GM12891 (cell line): ENCODE data around the gene NGB.

Source experiments
- DNase-seq: peaks from one replicate; pipeline ENCODE4 v3.0.0; 2011; ENCODE audit warnings: low spot score; ENCODE audit not compliant: insufficient read length
- FAIRE-seq: peaks from 2 replicates; lab custom pipeline; 2011; peaks lifted over from hg19 to GRCh38; lab: Jason Lieb, UNC
- PAX5 ChIP-seq: IDR thresholded peaks from 2 replicates; pipeline ENCODE4 v1.6.1; 2011; ENCODE audit warnings: low read length, moderate library complexity, mild to moderate bottlenecking; ENCODE audit not compliant: insufficient read depth, severe bottlenecking
- POLR2A ChIP-seq: IDR thresholded peaks from 2 replicates; pipeline ENCODE4 v1.6.1; 2011; ENCODE audit warnings: low read depth, low read length, control low read depth
- POLR2AphosphoS5 ChIP-seq: IDR thresholded peaks from 2 replicates; pipeline ENCODE4 v1.6.1; 2011; ENCODE audit warnings: low read depth, low read length, control low read depth
- POU2F2 ChIP-seq: IDR thresholded peaks from 2 replicates; pipeline ENCODE4 v1.6.1; 2011; ENCODE audit warnings: low read depth, mild to moderate bottlenecking, control low read depth, low read length, moderate library complexity
- SPI1 ChIP-seq: IDR thresholded peaks from 2 replicates; pipeline ENCODE4 v1.6.1; 2011; ENCODE audit warnings: low read depth, low read length, control low read depth
- TAF1 ChIP-seq: IDR thresholded peaks from 2 replicates; pipeline ENCODE4 v1.6.1; 2011; ENCODE audit warnings: low read depth, low read length, control low read depth

NGB gene

DNA sequence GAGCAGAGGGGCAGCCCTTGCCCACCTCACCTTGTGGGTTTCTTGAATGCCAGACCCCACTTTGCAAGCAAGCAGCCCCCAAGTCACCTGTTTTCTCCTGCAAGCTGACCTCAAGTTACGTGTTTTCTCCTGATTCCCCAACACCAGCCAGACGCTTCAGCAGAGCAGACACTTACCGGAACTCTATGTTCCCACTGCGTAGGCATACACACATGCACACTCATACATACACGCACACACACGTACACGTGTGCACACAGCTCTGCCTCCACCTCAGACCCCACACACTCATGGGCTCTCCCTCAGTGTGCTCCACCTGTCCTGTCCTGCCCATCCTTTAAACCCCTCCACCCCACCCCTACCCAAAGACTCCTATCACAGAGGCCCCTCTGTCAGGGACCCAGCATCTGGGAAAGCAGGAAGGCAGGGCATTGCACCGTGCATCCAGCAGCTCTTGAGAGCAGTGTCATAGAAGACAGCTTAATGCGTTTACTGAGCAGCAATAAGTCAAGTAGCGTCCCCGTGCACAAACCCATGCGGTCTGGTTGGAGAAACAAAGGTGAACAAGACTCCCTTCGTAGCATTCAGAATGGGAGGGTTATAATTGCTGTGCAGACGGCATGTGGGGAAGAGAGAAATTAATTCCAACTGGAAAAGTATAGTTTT, 45.0 kb downstream of the NGB start:
- no peak for TF ChIP-seq PAX5
- no peak for FAIRE-seq
- no peak for DNase-seq

DNA sequence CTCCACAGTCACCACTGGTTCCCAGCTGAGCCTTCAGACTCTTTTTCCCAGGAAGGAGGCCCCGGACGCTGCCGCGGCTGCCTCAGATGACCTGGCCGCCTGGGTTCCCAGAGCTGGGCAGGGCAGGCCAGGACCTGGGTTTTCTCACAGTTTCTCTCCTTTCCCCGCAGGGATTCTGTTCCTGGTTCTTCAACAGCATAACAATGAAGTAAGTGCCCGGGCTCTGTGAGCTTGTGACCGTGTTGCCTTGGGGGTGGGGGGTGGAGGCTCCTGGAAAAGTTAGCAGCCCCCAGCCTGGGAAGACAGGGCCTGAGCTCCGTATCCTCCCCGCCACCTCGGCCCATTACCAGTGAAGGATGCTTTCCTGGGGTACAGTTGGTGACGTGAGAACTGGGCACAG, 45.8 kb downstream of the NGB start:
- no peak for DNase-seq
- no peak for TF ChIP-seq POLR2A
- TF ChIP-seq SPI1 = no peak
- TF ChIP-seq PAX5 = no peak
- no peak for TF ChIP-seq POU2F2
- TF ChIP-seq POLR2AphosphoS5 = no peak
- TF ChIP-seq TAF1 = no peak
- no peak for FAIRE-seq

DNA sequence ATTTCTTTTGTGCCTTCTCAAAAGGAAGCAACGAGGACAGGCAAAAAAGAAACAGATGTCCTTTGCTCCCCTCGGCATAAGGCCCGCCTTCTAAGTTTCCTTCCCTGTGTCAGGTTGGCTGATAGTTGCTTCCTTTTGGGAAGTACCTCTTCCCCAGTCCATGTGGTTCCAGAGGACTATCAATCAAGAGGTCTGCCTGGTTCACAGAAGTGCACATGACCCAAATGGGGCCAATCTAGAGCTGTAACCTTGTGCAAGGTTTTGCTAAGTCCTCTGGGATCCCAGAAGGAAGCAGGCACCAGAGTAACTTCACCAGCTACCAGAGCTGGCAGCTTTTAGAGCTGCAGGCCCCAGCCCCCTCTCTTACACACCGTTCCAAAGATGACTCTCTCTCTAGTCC, 46.8 kb downstream of the NGB start:
- TF ChIP-seq SPI1 = no peak
- no peak for TF ChIP-seq POU2F2
- no peak for TF ChIP-seq TAF1
- DNase-seq = no peak
- FAIRE-seq = no peak

DNA sequence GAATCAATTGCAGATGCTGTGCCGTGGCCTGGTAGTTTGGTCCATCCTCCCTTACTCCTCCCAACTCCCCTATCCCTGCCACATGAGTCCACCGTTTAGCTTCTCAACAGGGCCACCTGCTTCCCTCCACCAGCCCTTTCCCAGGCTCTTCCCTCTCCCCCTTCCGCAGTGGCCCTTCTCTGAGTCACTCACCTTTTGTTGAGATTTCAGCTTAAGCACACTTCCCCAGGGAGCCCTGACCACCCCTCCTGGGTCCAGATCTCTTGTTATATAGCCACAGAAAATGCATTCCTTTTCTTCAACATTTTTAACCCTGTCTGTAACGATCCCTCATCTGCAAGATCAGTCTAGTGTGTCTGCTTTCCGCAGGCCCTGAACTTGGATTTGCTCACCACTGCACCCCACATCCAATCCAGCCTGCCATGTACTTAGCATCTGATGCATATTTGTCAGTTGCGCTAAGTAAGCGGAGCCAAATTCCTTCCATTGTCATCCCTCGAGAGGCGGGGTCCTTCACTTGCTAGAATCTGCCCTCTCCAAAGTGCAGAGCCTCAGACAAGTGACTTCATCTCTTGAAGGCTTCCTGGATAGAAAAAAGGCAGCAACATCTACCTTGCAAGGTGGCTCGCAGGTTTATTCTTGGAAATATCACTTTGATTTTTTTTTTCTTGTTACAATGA, 48.3 kb downstream of the NGB start:
- DNase-seq (no peak), FAIRE-seq (no peak)
- no peak for TF ChIP-seq SPI1
- TF ChIP-seq POU2F2 = no peak
- TF ChIP-seq POLR2AphosphoS5 = no peak
- TF ChIP-seq TAF1 = no peak
- TF ChIP-seq PAX5 = no peak
- TF ChIP-seq POLR2A = no peak

DNA sequence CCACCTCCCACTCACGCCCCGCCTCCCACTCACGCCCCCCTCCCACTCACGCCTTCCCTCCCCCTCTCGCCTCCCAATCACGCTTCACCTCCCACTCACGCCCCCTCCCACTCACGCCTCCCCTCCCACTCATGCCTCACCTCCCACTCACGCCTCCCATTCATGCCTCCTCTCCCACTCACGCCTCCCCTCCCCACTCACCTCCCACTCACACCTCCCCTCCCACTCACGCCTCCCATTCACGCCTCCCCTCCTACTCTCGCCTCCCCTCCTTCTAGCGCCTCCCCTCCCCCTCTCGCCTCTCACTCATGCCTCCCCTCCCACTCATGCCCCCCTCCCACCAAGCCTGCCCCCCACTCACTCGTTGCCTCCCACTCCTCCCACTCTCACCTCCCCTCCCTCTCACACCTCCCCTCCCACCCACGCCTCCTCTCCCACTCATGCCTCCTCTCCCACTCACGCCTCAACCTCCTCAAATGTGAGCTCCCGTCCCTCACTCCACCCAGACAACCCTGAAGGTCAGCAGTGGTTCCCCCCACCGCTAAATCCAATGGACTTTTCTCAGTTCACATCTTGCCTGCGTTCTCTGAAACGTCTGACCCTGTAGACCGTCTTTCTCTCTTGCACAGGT, 49.6 kb downstream of the NGB start:
- no peak for FAIRE-seq
- no peak for DNase-seq
- TF ChIP-seq POLR2A (no peak), POU2F2 (no peak), SPI1 (no peak), TAF1 (no peak)

DNA sequence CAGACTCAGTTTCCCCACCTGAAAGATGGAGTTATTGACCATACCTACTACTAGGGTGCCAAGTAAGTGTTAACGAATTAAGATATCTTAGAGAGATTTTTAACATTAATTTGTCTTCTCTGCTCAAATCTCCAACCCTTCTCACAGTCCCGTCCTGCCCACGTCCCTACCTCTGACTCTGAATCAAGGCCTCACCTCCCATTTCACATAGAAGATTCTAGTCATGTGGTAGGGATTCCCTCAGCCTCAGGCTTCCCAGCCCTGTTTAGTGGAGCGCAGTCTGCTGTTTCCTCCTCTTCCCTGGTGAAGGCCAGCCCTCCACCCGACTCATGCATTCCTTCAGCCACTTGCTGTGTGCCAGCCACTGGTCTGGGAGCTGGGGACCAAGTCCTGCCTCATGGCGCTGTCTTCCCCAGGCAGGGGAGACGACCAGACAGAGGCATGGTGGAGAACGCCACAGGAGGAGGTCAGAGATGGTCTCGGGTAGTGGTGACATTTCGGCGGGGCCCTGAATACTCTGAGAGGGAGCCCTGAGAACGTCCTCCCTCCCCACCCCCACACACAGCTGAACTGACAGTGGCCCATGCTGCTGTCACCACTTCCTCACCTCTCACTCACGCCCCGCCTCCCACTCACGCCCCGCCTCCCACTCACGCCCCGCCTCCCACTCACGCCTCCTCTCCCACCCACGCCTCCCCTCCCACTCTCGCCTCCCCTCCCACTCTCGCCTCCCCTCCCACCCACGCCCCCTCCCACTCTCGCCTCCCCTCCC, 50.6 kb downstream of the NGB start:
- TF ChIP-seq POLR2AphosphoS5 (no peak), TAF1 (no peak), PAX5 (no peak)
- no peak for DNase-seq
- no peak for FAIRE-seq

DNA sequence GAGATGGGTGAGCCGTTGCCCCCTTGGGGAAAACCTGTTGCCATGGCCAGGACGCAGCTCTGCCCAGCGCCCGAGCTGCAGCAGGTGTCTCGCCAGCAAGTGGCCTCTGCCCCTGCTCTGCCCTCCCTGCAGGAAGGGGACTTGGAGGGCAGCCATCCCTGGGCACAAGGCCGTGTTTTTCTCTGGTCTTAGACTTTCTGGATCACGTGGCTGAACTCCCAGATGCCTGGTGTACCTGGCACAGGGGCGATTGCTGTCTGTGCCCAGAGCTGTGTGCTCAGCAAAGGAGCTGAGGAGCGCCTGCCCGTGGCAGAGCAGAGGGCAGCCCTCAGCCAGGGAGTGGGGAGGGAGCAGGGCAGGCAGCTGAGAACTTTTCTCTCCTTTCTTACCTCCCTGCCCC, 51.4 kb downstream of the NGB start:
- DNase-seq (no peak), FAIRE-seq (no peak)
- TF ChIP-seq PAX5 (no peak), POLR2A (no peak), POLR2AphosphoS5 (no peak), POU2F2 (no peak)

DNA sequence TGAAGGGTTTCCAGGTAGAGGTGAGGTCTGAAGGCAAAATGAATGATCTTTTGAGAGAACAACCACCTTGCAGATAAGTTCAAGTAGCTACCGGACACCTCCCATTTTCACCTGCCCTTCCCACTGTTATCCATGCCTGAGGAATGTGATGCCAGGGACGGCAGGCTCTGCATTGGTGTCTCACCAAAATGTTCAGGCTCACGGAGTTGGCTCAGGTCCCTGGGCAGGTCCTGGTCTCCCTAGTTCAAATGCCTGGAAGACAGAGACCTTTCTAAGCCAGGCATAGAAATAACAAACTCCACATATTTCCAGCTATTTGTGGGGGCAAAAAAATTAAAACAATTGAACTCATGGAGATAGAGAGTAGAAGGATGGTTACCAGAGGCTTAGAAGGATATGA, 53.5 kb downstream of the NGB start:
- no peak for DNase-seq
- no peak for FAIRE-seq
- TF ChIP-seq POLR2AphosphoS5 (no peak), PAX5 (no peak), SPI1 (no peak), TAF1 (no peak), POU2F2 (no peak), POLR2A (no peak)
